Liver (tissue), 9 donors: Measurements from ENCODE around the gene TMEM178A. TPM values are rescaled to one million over a fixed set of nuclear protein-coding genes. Genes with fewer than 3 reads are reported as not detected.

Source experiments
- DNase-seq: peaks from one replicate; pipeline ENCODE4 v3.0.0-alpha.2; 2017; ENCODE audit warnings: low spot score
- H3K27ac ChIP-seq, 2 donors: one replicate each; pipeline ENCODE4 v1.7.0; 2013; ENCODE audit warnings: inconsistent platforms in 2 of 2, low read length in 2 of 2, control low read depth in 1 of 2, low read depth in 1 of 2, mild to moderate bottlenecking in 1 of 2
- H3K27me3 ChIP-seq, 4 donors: one replicate each; pipeline versions ENCODE4 v1.6.1 to v1.7.0; 2013; ENCODE audit warnings: low read length in 3 of 4, inconsistent platforms in 1 of 4, mild to moderate bottlenecking in 1 of 4, moderate library complexity in 1 of 4; ENCODE audit not compliant: control insufficient read depth in 4 of 4, insufficient read depth in 4 of 4
- H3K36me3 ChIP-seq, 4 donors: one replicate each; pipeline versions ENCODE4 v1.6.1 to v1.7.0; 2013; ENCODE audit warnings: low read length in 3 of 4, mild to moderate bottlenecking in 3 of 4, low read depth in 1 of 4, moderate library complexity in 1 of 4; ENCODE audit not compliant: control insufficient read depth in 4 of 4, insufficient read depth in 3 of 4
- H3K4me1 ChIP-seq, 4 donors: one replicate each; pipeline versions ENCODE4 v1.6.1 to v1.7.0; 2013; ENCODE audit warnings: low read length in 3 of 4, mild to moderate bottlenecking in 3 of 4, moderate library complexity in 1 of 4; ENCODE audit not compliant: control insufficient read depth in 4 of 4, insufficient read depth in 4 of 4
- H3K4me3 ChIP-seq, 3 donors: one replicate each; pipeline versions ENCODE4 v1.6.1 to v1.7.0; 2013; ENCODE audit warnings: low read length in 3 of 3, control low read depth in 1 of 3, low read depth in 1 of 3, mild to moderate bottlenecking in 1 of 3
- H3K9ac ChIP-seq, 2 donors: one replicate each; pipeline ENCODE4 v1.7.0; 2013; ENCODE audit warnings: low read length in 2 of 2, mild to moderate bottlenecking in 2 of 2, moderate library complexity in 2 of 2, control low read depth in 1 of 2, low read depth in 1 of 2
- H3K9me3 ChIP-seq, 4 donors: one replicate each; pipeline versions ENCODE4 v1.6.1 to v1.7.0; 2013; ENCODE audit warnings: low read length in 3 of 4; ENCODE audit not compliant: control insufficient read depth in 4 of 4
- ATF3 ChIP-seq: IDR thresholded peaks from 2 replicates; pipeline ENCODE4 v1.6.1; 2016; ENCODE audit warnings: antibody characterized with exemption
- CTCF ChIP-seq: fragments of 150-350 bp; IDR thresholded peaks from 2 replicates; pipeline ENCODE4 v1.5.1; 2017; ENCODE audit warnings: improper control_type of control experiment, low read depth, low read length; ENCODE audit not compliant: missing input control
- EGR1 ChIP-seq, 2 donors: IDR thresholded peaks; 2 replicates each; pipeline ENCODE4 v1.6.1; 2016 to 2018; ENCODE audit warnings: antibody characterized with exemption in 2 of 2, low read depth in 2 of 2
- FOXA1 ChIP-seq: IDR thresholded peaks from 2 replicates; pipeline ENCODE4 v1.6.1; 2016; ENCODE audit warnings: antibody characterized with exemption
- FOXA2 ChIP-seq: IDR thresholded peaks from 2 replicates; pipeline ENCODE4 v1.6.1; 2016; ENCODE audit warnings: antibody characterized with exemption
- GABPA ChIP-seq, 2 donors: IDR thresholded peaks in 1 of 2; conservative IDR thresholded peaks in 1 of 2; 2 replicates each; pipeline ENCODE4 v1.6.1; 2016; ENCODE audit warnings: antibody characterized with exemption in 2 of 2, mild to moderate bottlenecking in 1 of 2, moderate library complexity in 1 of 2
- HNF4A ChIP-seq, 2 donors: conservative IDR thresholded peaks; 2 replicates each; pipeline ENCODE4 v1.6.1; 2016; ENCODE audit warnings: antibody characterized with exemption in 2 of 2, mild to moderate bottlenecking in 2 of 2
- HNF4G ChIP-seq: IDR thresholded peaks from 2 replicates; pipeline ENCODE4 v1.6.1; 2016; ENCODE audit warnings: antibody characterized with exemption
- JUND ChIP-seq, 2 donors: IDR thresholded peaks; 2 replicates each; pipeline ENCODE4 v1.6.1; 2016; ENCODE audit warnings: antibody characterized with exemption in 2 of 2
- MAX ChIP-seq: IDR thresholded peaks from 2 replicates; pipeline ENCODE4 v1.6.1; 2016; ENCODE audit warnings: antibody characterized with exemption
- NR2F2 ChIP-seq: IDR thresholded peaks from 2 replicates; pipeline ENCODE4 v1.6.1; 2016; ENCODE audit warnings: antibody characterized with exemption
- RAD21 ChIP-seq, 2 donors: IDR thresholded peaks; 2 replicates each; pipeline ENCODE4 v1.6.1; 2016; ENCODE audit warnings: antibody characterized with exemption in 2 of 2, mild to moderate bottlenecking in 2 of 2
- RXRA ChIP-seq, 2 donors: IDR thresholded peaks; 2 replicates each; pipeline ENCODE4 v1.6.1; 2017 to 2018; ENCODE audit warnings: antibody characterized with exemption in 2 of 2, mild to moderate bottlenecking in 1 of 2
- SP1 ChIP-seq: IDR thresholded peaks from 2 replicates; pipeline ENCODE4 v1.6.1; 2018; ENCODE audit warnings: antibody characterized with exemption, mild to moderate bottlenecking
- TAF1 ChIP-seq: conservative IDR thresholded peaks from 2 replicates; pipeline ENCODE4 v1.6.1; 2016; ENCODE audit warnings: antibody characterized with exemption, mild to moderate bottlenecking
- YY1 ChIP-seq: IDR thresholded peaks from 2 replicates; pipeline ENCODE4 v1.6.1; 2016; ENCODE audit warnings: antibody characterized with exemption, mild to moderate bottlenecking
- ZBTB33 ChIP-seq: IDR thresholded peaks from 2 replicates; pipeline ENCODE4 v1.6.1; 2016; ENCODE audit warnings: antibody characterized with exemption
- WGBS: extraction: QIAGEN DNeasy Blood & Tissue Kit; methylation state at CpG from one replicate; pipeline ENCODE4 v1.1.7; 2013; 5-methylcytosine and 5-hydroxymethylcytosine counted together
- polyA plus RNA-seq, 2 donors: library from polyadenylated mRNA; stranded (reverse) in 1 of 2; unstranded in 1 of 2; fragments of 200-250 nt in 1 of 2; fragments of >200 nt in 1 of 2; fragmentation: Nextera tagmentation in 1 of 2; extraction: Ambion mirVana in 1 of 2; gene quantifications; one replicate each; pipeline versions ENCODE4 v1.2.1 to v1.2.3, GENCODE V29; 2013 to 2015
- total RNA-seq, 2 donors: library from RNA; depleted of rRNA; stranded (reverse); fragments of >200 nt; gene quantifications; one replicate each; pipeline ENCODE4 v1.2.3, GENCODE V29; 2014
- donor health status: healthy.
- donor health status: healthy.
- donor health status: healthy.
- donor health status: healthy.
- donor health status: healthy.

TMEM178A gene
- total and polyA plus RNA-seq, 4 donors, result 0.21 to 0.64 (median 0.49) TPM

- Histone ChIP-seq H3K27me3 (peaks cover 0 to 4% (median 0%) of the 10 kb centered on the region in 4 donors), H3K4me3 (no peak overlapping the region), H3K27ac (no peak overlapping the region), H3K36me3 (no peaks in the 10 kb centered on the region), H3K9me3 (no peaks in the 10 kb centered on the region), H3K4me1 (peaks cover 5 to 11% (median 9%) of the 10 kb centered on the region in 4 donors), H3K9ac (no peak overlapping the region)
- 57% methylated on average over 1 of the region's 1 CpG for WGBS
- DNase-seq, result no peak
- TF ChIP-seq RXRA (IDR thresholded peaks at IDR 0.05) (no peak), HNF4A (conservative IDR thresholded peaks at IDR 0.05) (no peak), JUND (IDR thresholded peaks at IDR 0.05) (no peak), EGR1 (IDR thresholded peaks at IDR 0.05; ENCODE audit: low read depth in 2 of 2) (no peak), ZBTB33 (no peak), GABPA (IDR thresholded peaks at IDR 0.05 in 1 of 2, conservative IDR thresholded peaks at IDR 0.05 in 1 of 2) (no peak), TAF1 (no peak), CTCF (no peak), FOXA2 (no peak), ATF3 (no peak), MAX (no peak), HNF4G (no peak), RAD21 (IDR thresholded peaks at IDR 0.05) (no peak), YY1 (no peak), NR2F2 (no peak), SP1 (no peak)
These were observed 3.9 kb upstream of the TMEM178A start for GRCh38 chr2:39661826-39662225.

GRCh38 chr2:39663187-39663930 is 2.4 kb upstream of the TMEM178A start:
- H3K9ac ChIP-seq, result no peak overlapping the region
- no peak overlapping the region for H3K27ac ChIP-seq
- H3K9me3 ChIP-seq, result no peaks in the 10 kb centered on the region
- no peaks in the 10 kb centered on the region for H3K36me3 ChIP-seq
- peaks cover 6 to 13% (median 11%) of the 10 kb centered on the region in 4 donors for H3K4me1 ChIP-seq
- 97% methylated on average over 2 of the region's 2 CpGs for WGBS
- no peak overlapping the region for H3K4me3 ChIP-seq
- no peak for DNase-seq
- TF ChIP-seq YY1 (no peak), ZBTB33 (no peak), TAF1 (no peak), SP1 (no peak), FOXA1 (no peak), RAD21 (IDR thresholded peaks at IDR 0.05) (no peak), EGR1 (IDR thresholded peaks at IDR 0.05; ENCODE audit: low read depth in 2 of 2) (no peak), HNF4A (conservative IDR thresholded peaks at IDR 0.05) (no peak), JUND (IDR thresholded peaks at IDR 0.05) (no peak), CTCF (no peak), HNF4G (no peak)
- H3K27me3 ChIP-seq, result peaks cover 0 to 6% (median 4%) of the 10 kb centered on the region in 4 donors
